Limb (tissue), 2 donors: ENCODE results near the gene TTLL8.
"Not testable (repeated sequence)": the region's sequence is repeated elsewhere in the genome, so short reads cannot be mapped to it uniquely, and the experiment has no call there.

Experiments
- DNase-seq, 2 donors: peaks; one replicate each; pipeline ENCODE4 v3.0.0-alpha.2; 2016; ENCODE audit errors: extremely low spot score in 2 of 2

TTLL8 gene

GRCh38 chr22:50058061-50058905 is at the start of gene TTLL8:
Gene TTLL8 (minus strand): TSS chr22:50058298.
- DNase-seq, result peak in 1 of 2 donors; percentile 56

DNA sequence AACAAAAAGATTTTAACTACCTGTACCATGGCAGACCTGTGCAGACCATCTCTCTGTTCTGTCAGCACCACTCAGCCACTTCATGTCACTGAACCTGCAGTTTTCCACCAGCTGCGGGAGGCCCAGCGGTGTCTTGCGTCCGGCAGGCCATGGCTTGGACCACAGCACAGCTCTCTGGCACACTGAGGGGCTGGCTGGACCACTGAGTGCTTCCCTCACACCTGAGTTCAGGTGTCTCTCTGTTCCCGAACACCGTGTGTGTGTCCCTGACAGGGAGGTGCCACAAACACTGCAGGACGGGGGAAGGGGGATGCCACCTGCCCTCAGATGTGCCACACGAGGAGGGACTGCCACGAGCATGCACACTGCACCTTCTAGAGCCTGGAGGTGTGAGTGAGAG is 49.4 kb upstream of the TTLL8 start:
- DNase-seq, result no peak

GRCh38 chr22:50105208-50106100 is 47.4 kb upstream of the TTLL8 start:
- DNase-seq, result no peak

DNA sequence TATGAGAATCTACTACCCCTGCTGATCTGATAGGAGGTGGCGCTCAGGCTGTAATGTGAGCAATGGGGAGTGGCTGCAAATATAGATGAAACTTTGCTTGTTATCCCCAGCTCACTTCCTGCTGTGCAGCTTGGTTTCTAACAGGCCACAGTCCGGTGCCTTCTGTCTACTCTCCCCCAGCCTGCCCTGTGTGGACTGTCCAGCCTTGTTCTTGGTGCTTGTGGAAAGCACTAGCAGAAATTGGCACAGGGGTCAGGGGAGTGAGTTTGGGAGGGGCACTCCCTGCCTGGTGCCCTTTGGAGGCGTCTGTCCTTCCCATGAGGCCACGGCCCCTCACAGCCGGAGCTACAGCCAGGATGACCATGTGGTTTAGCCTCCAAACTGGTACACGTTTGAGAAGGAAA is 46.0 kb upstream of the TTLL8 start:
- no peak for DNase-seq

DNA sequence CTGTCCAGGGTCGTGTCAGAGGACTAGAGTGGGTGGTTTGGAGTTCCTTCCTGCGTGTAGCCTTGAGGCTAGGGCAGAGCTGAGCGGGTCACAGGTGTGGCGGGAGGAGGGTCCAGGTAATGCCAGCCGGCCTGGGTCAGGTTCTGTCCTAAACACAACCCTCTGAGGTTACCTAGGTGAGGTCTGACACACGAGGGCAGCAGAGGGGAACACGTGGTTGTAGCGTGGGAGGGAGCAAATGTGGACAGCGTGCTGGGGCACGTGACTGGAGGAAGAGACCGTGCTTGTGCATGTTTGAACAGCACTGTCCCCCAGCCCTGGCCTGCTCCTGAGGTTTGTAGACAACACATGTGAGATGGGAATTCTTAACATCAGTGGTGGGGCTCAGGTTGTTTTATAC is 44.8 kb upstream of the TTLL8 start:
- no peak for DNase-seq

- no peak for DNase-seq
Observed at GRCh38 chr22:50101870-50102565, 43.9 kb upstream of the TTLL8 start.

DNA sequence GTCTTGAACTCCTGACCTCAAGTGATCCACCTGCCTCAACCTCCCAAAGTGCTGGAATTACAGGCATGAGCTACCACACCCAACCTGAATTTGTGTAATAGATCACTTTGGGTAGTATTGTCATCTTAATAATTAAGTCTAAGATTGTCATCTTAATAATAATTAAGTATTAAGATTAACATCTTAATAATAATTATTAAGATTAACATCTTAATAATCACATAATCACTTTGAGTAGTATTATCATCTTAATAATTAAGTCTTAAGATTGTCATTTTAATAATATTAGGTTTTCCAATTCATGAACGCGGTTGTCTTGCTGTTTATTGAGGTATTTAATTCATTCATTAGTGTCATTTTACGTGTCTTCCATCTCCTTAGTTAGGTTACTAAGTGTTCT is 40.0 kb upstream of the TTLL8 start:
- no peak for DNase-seq

- no peak for DNase-seq
Observed at GRCh38 chr22:50092342-50092741, 34.2 kb upstream of the TTLL8 start.

DNA sequence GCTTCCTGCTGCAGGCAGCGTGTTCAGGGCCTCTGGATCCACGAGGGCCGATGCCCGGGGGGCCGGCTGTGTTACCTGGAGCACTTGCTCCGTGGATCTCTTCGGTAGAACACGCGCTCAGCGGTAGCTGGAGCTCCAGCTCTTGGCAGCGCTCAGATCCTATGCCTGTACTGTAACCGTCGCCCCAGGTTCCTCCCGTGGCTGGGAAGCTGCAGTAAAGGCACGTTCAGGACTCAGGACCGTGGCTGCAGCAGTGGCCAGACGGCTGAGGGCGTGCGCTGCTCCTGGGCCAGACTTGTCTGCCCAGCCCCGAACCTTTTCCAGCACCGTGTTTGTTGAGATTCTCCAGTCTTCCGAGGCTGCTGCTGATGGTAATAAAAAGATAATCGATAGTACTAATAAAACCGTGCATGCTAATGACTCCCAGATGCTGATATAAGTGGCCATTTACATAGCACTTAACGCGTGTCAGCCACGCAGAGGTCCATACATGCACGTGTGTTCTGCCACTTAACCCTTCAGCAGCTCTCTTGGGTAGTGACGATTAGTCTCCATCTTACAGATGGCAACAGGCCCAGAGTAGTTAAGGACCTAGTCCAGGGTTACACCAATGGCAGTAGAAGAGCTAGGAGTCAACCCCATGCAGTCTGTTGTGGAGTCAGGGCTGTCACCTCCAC is 33.1 kb upstream of the TTLL8 start:
- DNase-seq, result no peak

- no peak for DNase-seq
Observed at GRCh38 chr22:50090412-50090714, 32.3 kb upstream of the TTLL8 start.

GRCh38 chr22:50089682-50090411 is 31.7 kb upstream of the TTLL8 start, which contains the start of gene MOV10L1:
Gene MOV10L1 (plus strand): TSS chr22:50090006. CDS start chr22:50090089, 83 bp downstream.
- no peak for DNase-seq

GRCh38 chr22:50089231-50089630 is 31.1 kb upstream of the TTLL8 start:
- no peak for DNase-seq

DNA sequence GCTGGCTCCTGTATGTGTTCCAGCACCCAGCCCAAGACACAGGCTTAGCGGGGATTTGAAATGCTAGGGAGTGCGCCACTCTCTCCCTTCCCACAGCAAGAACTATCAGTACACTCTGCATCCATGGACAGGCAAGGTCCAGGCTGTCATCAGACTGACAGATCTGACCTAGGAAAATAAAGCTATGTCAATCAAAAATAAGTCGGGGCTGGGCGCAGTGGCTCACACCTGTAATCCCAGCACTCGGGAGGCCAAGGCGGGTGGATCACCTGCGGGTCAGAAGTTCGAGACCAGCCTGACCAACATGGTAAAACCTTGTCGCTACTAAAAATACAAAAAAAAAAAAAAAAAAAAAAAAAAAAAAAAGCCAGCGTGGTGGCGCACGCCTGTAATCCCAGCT is 30.0 kb upstream of the TTLL8 start:
- no peak for DNase-seq

DNA sequence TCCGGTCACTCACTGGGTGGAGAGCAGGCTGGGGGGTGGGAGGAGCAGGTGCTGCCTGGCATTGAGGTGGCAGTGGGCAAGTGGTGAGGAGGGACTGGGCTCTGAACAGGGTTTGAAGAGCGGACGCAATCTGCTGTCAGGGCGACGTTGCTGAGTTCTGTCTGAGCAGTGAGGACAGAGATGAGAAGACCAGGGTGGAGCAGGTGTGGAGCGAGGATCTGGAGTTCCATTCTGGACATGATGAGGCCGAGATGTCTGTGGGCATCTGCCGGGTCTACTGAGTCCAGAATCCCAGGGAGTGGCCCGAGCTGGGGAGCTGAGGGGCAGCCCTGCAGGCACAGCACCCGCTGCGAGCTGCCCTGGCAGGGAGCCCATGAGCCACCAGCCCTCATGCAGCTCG is 29.5 kb upstream of the TTLL8 start:
- DNase-seq, result no peak

GRCh38 chr22:50086975-50087374 is 28.9 kb upstream of the TTLL8 start:
- not testable (repeated sequence) for DNase-seq

DNA sequence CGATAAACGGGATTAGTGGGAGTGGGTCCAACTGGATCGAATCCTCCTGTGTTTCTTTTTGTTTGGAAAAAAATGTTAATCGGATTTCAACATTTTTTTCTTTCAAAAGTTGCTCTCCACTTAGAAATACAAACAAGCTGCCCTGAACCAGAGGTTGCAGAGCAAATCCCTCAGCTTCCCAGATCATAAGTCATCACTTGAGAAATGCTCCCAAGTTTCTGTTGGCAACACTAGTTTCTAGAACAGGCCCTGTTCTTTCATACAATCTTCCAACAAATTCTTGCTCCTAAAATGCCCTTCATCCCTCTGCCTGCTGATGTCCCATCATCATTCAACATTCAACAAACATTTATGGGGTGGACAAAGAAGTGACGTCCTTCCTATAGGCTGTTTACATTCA is 28.4 kb upstream of the TTLL8 start:
- no peak for DNase-seq

- no peak for DNase-seq
Observed at GRCh38 chr22:50085211-50085972, 27.3 kb upstream of the TTLL8 start, which contains the start of gene MLC1. Gene MLC1 (minus strand): TSS chr22:50085426. CDS start chr22:50084902, 524 bp downstream.

GRCh38 chr22:50084614-50085021 is 26.5 kb upstream of the TTLL8 start:
- no peak for DNase-seq

- DNase-seq, result no peak
Observed at GRCh38 chr22:50084080-50084477, 26.0 kb upstream of the TTLL8 start.
